Activated CD4-positive, alpha-beta memory T cell treated with anti-CD3 and anti-CD28 coated beads, Interleukin-2, amount 10 ng/mL, durations not matched to agents 7 days and 5 days (primary cell): ENCODE measurements around the gene ENO2. TPM values are rescaled to one million over a fixed set of nuclear protein-coding genes. Genes with fewer than 3 reads are reported as not detected.

Experiments
- CTCF ChIA-PET: fragments of 350-600 bp; sonication (Branson Sonifier 250); formaldehyde crosslinking; loops from one replicate; lab custom pipeline; 2021; ENCODE audit warnings: antibody characterized with exemption, inconsistent platforms; lab: Charles Lee
- POLR2A ChIA-PET: fragments of 350-600 bp; sonication (Branson Sonifier 250); formaldehyde crosslinking; loops from one replicate; lab custom pipeline; 2021; ENCODE audit warnings: antibody characterized with exemption; lab: Charles Lee
- DNase-seq: peaks from one replicate; pipeline ENCODE4 v3.0.0-alpha.2; 2020
- H3K27ac Mint-ChIP-seq: one replicate; pipeline ENCODE4 v1.8.0; 2021; ENCODE audit warnings: mild to moderate bottlenecking, mixed read lengths
- H3K27me3 Mint-ChIP-seq: one replicate; pipeline ENCODE4 v1.8.0; 2021; ENCODE audit warnings: mixed read lengths
- H3K36me3 Mint-ChIP-seq: one replicate; pipeline ENCODE4 v1.8.0; 2021; ENCODE audit warnings: low read depth, mixed read lengths
- H3K4me1 Mint-ChIP-seq: one replicate; pipeline ENCODE4 v1.8.0; 2021; ENCODE audit warnings: mixed read lengths
- H3K4me3 Mint-ChIP-seq: one replicate; pipeline ENCODE4 v1.8.0; 2021; ENCODE audit warnings: mild to moderate bottlenecking, mixed read lengths
- H3K9me3 Mint-ChIP-seq: one replicate; pipeline ENCODE4 v1.8.0; 2021; ENCODE audit warnings: mixed read lengths
- total RNA-seq, 2 experiments: library from RNA; stranded (reverse); gene quantifications; one replicate each; pipeline ENCODE4 v1.2.3, GENCODE V29; 2021

The ENO2 gene
- total RNA-seq, 2 experiments from 2014 or later, result 206 to 207 TPM

DNA sequence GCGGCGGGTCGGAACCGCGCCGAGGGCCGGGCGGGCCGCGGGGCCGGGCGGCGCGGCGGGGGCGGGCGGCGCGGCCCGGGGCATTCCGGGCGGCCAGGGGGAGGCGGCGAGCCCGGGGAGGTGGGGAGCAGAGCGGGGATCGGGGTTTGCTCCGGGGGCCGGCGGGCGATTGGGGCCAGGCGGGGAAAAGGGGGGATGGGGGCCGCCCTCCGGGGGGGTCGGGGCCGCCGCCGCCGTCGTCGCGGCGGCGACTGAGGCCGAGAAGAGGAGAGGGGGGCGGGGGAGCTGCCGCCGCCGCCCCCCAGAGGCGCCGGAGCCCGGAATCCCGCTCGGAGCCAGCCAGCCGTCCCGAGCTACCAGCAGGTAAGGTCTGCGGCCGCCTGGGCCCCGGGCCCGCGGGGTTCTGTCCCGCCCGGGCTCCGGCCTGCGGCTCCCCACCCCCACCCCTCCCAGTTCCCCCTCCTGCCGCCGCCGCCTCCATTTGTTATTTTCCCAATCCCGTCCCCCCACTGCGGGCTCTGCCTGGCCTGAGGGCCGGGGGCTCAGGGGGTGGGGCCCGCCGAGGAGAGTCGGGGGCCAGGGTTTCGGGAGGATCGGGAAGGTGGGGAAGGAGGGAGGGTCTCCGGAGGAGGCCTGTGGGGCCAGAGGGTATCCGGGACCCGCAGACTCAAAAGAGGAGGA, 13.8 kb downstream of the ENO2 start:
- Mint-ChIP-seq H3K9me3 (no peaks in the 10 kb centered on the region), H3K27ac (peak overlapping the region; percentile 78), H3K27me3 (no peaks in the 10 kb centered on the region), H3K36me3 (peaks cover 18% of the 10 kb centered on the region), H3K4me3 (peak overlapping the region; percentile 78), H3K4me1 (peaks cover 69% of the 10 kb centered on the region)
- ChIA-PET POLR2A (interaction anchor here (0.6 to 19.4 kb wide), 7 partner anchors 8 to 59 kb away, joined by 3 to 295 read pairs (median 7); partner anchors contain the start of genes C12orf57, PTPN6, RNU7-1 and SPSB2), CTCF (interaction anchor here (0.5 to 4.7 kb wide), 3 partner anchors 9 to 59 kb away, joined by 3 to 27 read pairs (median 4); partner anchors contain the start of gene SPSB2)
- DNase-seq, result no peak

DNA sequence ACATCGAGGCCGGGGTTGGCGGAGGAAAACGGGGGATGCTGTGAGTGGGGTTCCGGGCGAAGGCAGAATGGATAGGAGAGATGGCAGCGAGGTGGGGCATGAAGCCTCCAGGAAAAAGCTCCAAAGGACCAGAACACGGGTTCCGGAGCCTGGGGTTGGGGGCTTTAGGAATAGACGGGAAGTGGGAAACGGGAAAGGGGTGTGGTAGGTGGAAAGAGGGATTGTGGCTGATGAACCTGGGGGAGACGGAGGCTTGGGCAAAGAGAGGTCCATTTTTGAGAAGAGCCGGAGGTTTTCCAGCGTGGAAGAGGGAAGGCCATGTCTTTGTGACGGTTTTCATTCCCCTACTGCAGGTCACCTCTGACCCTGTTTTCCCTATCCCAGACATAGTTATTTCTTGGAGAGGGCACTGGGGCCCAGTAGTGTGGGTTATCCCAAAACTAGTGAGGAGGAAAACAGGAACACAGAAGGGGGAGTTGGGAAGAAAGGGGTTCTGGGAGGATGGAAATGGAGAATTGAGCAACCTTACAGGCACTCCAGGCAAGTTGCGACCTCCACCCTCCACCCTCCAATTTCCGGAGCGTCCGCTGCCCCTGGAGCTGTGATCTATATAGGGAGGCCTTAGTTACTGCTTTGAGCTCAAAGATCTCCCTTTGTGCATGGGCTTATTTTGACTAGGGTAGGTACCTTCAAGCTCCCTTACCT, 14.5 kb downstream of the ENO2 start:
- Mint-ChIP-seq H3K4me1 (peaks cover 76% of the 10 kb centered on the region), H3K9me3 (no peaks in the 10 kb centered on the region), H3K27ac (peak overlapping the region; percentile 78), H3K27me3 (no peaks in the 10 kb centered on the region), H3K36me3 (peaks cover 16% of the 10 kb centered on the region), H3K4me3 (peak overlapping the region; percentile 78)
- no peak for DNase-seq
- ChIA-PET CTCF (interaction anchor here (1.0 to 1.3 kb wide), 6 partner anchors 9 to 235 kb away, joined by 3 to 7 read pairs (median 3); partner anchors contain the start of genes C12orf57 and RNU7-1), POLR2A (interaction anchor here (1.1 to 19.4 kb wide), 7 partner anchors 7 to 60 kb away, joined by 3 to 295 read pairs (median 7); partner anchors contain the start of genes C12orf57, PTPN6, RNU7-1 and SPSB2)

DNA sequence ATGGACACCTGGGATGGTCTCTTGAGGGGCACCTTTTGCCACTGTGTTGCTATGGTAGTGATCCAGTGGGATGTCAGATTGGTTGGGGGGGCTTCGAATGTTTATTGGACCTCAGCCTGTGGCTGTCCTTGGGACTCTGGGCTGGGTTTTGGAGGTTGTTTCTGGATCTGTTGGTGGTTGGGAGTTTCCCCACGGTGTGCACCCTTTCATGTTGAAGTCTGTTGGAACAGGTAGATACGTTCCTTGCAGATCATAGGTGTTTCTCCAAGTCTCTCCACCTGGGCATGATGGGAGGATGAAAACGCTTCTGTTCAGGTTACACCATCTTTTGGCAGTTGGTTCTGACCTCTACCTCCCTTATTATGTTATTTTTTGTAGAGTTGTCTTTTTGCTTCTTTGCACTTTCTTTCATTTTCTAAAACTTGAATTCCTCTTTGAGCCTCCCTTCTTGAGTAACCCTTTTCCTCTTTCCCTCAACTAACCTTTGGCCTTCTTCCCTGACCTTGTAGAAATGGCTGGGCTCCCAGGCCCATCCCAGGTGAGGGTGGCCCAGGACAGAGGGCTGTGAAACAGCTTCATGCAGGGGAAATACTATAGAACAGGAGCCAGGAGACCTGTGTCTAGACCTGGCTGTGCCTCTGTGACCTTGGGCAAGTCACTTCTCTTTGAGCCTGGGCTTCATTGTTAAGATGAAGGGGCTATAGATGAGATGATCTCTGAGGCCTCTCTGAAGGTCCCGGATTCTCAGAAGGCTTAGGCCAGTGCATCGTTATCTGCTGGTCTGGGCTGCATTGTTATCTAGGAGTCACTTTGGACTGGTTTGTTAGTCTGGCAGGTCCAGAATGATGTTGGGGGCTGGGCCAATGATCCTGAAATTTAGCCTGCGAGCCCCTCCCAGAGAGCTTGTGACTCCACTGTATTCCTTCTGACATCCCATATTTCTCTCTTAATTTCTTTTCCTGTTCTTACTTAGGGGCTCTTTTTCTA, 15.4 kb downstream of the ENO2 start:
- no peaks in the 10 kb centered on the region for H3K27me3 Mint-ChIP-seq
- ChIA-PET CTCF (interaction anchor here (1.0 to 1.3 kb wide), 5 partner anchors 8 to 234 kb away, joined by 3 to 7 read pairs (median 3); partner anchors contain the start of genes C12orf57 and RNU7-1), POLR2A (interaction anchor here (1.1 to 19.4 kb wide), 6 partner anchors 7 to 60 kb away, joined by 3 to 295 read pairs (median 8); partner anchors contain the start of genes C12orf57, PTPN6, RNU7-1 and SPSB2)
- peak overlapping the region; percentile 78 for H3K27ac Mint-ChIP-seq
- peak overlapping the region; percentile 78 for H3K4me3 Mint-ChIP-seq
- H3K9me3 Mint-ChIP-seq, result no peaks in the 10 kb centered on the region
- H3K36me3 Mint-ChIP-seq, result peaks cover 19% of the 10 kb centered on the region
- no peak for DNase-seq
- H3K4me1 Mint-ChIP-seq, result peaks cover 76% of the 10 kb centered on the region

DNA sequence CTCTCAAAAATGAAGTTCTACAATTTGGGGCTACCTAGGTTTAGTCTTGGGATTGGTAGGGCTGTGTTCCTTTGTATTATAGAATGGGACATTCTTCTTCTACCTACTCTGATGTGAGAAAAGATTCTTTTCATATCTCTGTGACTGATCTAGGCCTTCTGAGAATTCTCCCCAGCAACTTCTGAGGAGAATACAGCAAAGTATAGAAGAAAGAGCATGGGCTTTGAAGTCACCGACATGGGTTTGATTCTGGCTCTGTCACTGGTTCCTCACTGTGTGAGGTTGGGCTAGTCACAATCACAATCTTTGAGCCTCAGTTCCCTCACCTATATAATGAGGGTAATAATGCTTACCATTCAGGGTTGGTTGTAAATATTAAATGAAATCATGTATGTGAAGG, 18.4 kb downstream of the ENO2 start:
- Mint-ChIP-seq H3K4me1 (peaks cover 76% of the 10 kb centered on the region), H3K27ac (peak overlapping the region; percentile 76), H3K36me3 (peaks cover 39% of the 10 kb centered on the region), H3K27me3 (no peaks in the 10 kb centered on the region), H3K4me3 (no peak overlapping the region), H3K9me3 (no peaks in the 10 kb centered on the region)
- ChIA-PET CTCF (interaction anchor here (1.0 to 1.4 kb wide), 3 partner anchors 9 to 60 kb away, joined by 4 to 6 read pairs (median 4); partner anchors contain the start of gene SPSB2), POLR2A (interaction anchor here (0.7 to 19.4 kb wide), 6 partner anchors 10 to 175 kb away, joined by 3 to 295 read pairs (median 3); partner anchors contain the start of genes C12orf57, ENO2, PTPN6 and RNU7-1)
- no peak for DNase-seq

DNA sequence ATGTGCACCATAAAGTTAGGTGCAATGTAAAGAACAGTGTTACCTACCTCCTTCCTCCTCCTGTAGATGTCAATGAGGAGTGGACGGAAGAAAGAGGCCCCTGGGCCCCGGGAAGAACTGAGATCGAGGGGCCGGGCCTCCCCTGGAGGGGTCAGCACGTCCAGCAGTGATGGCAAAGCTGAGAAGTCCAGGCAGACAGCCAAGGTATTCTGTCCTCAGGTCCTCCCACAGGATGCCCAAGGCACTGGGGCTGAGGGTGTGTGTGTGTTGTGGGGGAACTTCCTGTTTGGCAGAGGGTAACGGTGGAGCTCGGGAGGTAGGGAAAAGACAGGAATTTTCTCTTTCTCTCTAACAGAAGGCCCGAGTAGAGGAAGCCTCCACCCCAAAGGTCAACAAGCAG, 19.7 kb downstream of the ENO2 start:
- peaks cover 35% of the 10 kb centered on the region for H3K36me3 Mint-ChIP-seq
- POLR2A ChIA-PET, result interaction anchor here (1.4 to 19.4 kb wide), 5 partner anchors 8 to 66 kb away, joined by 4 to 295 read pairs (median 34); partner anchors contain the start of genes ATN1, C12orf57, PTPN6 and RNU7-1
- H3K9me3 Mint-ChIP-seq, result no peaks in the 10 kb centered on the region
- no peaks in the 10 kb centered on the region for H3K27me3 Mint-ChIP-seq
- H3K27ac Mint-ChIP-seq, result peak overlapping the region; percentile 41
- DNase-seq, result no peak
- H3K4me3 Mint-ChIP-seq, result no peak overlapping the region
- CTCF ChIA-PET, result interaction anchor here (1.0 to 2.4 kb wide), 3 partner anchors 10 to 65 kb away, joined by 3 to 15 read pairs (median 3); no protein-coding TSS in a partner anchor
- peaks cover 77% of the 10 kb centered on the region for H3K4me1 Mint-ChIP-seq

DNA sequence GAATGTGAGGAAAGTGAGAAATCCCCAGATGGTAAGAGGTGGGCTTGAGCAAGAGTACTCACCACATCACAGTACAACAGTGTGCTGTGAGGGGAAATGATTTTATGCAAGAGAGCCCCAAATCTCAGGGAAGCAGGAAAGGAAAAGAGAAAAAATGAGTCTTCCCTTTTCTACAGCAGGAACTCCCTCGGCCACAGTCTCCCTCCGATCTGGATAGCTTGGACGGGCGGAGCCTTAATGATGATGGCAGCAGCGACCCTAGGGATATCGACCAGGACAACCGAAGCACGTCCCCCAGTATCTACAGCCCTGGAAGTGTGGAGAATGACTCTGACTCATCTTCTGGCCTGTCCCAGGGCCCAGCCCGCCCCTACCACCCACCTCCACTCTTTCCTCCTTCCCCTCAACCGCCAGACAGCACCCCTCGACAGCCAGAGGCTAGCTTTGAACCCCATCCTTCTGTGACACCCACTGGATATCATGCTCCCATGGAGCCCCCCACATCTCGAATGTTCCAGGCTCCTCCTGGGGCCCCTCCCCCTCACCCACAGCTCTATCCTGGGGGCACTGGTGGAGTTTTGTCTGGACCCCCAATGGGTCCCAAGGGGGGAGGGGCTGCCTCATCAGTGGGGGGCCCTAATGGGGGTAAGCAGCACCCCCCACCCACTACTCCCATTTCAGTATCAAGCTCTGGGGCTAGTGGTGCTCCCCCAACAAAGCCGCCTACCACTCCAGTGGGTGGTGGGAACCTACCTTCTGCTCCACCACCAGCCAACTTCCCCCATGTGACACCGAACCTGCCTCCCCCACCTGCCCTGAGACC, 21.2 kb downstream of the ENO2 start:
- Mint-ChIP-seq H3K27ac (peak overlapping the region; percentile 95), H3K36me3 (peaks cover 38% of the 10 kb centered on the region), H3K27me3 (no peaks in the 10 kb centered on the region), H3K4me3 (peak overlapping the region; percentile 88), H3K9me3 (no peaks in the 10 kb centered on the region), H3K4me1 (peaks cover 69% of the 10 kb centered on the region)
- no peak for DNase-seq
- POLR2A ChIA-PET, result interaction anchor here (1.0 to 19.4 kb wide), 7 partner anchors 9 to 83 kb away, joined by 4 to 295 read pairs (median 48); partner anchors contain the start of genes ATN1, C12orf57, CDCA3 and PTPN6
- CTCF ChIA-PET, result interaction anchor here (2.4 to 6.5 kb wide), 3 partner anchors 10 to 28 kb away, joined by 15 to 71 read pairs (median 27); partner anchors contain the start of gene ATN1

DNA sequence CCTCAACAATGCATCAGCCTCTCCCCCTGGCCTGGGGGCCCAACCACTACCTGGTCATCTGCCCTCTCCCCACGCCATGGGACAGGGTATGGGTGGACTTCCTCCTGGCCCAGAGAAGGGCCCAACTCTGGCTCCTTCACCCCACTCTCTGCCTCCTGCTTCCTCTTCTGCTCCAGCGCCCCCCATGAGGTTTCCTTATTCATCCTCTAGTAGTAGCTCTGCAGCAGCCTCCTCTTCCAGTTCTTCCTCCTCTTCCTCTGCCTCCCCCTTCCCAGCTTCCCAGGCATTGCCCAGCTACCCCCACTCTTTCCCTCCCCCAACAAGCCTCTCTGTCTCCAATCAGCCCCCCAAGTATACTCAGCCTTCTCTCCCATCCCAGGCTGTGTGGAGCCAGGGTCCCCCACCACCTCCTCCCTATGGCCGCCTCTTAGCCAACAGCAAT, 21.8 kb downstream of the ENO2 start:
- Mint-ChIP-seq H3K9me3 (no peaks in the 10 kb centered on the region), H3K36me3 (peaks cover 38% of the 10 kb centered on the region), H3K27me3 (no peaks in the 10 kb centered on the region), H3K27ac (peak overlapping the region; percentile 95), H3K4me3 (peak overlapping the region; percentile 88), H3K4me1 (peaks cover 64% of the 10 kb centered on the region)
- DNase-seq, result no peak
- CTCF ChIA-PET, result interaction anchor here (0.7 to 6.5 kb wide), 3 partner anchors 10 to 27 kb away, joined by 3 to 71 read pairs (median 27); partner anchors contain the start of gene ATN1
- POLR2A ChIA-PET, result interaction anchor here (0.7 to 19.4 kb wide), 9 partner anchors 10 to 172 kb away, joined by 4 to 295 read pairs (median 34); partner anchors contain the start of genes ATN1, C12orf57, C1RL and CDCA3

DNA sequence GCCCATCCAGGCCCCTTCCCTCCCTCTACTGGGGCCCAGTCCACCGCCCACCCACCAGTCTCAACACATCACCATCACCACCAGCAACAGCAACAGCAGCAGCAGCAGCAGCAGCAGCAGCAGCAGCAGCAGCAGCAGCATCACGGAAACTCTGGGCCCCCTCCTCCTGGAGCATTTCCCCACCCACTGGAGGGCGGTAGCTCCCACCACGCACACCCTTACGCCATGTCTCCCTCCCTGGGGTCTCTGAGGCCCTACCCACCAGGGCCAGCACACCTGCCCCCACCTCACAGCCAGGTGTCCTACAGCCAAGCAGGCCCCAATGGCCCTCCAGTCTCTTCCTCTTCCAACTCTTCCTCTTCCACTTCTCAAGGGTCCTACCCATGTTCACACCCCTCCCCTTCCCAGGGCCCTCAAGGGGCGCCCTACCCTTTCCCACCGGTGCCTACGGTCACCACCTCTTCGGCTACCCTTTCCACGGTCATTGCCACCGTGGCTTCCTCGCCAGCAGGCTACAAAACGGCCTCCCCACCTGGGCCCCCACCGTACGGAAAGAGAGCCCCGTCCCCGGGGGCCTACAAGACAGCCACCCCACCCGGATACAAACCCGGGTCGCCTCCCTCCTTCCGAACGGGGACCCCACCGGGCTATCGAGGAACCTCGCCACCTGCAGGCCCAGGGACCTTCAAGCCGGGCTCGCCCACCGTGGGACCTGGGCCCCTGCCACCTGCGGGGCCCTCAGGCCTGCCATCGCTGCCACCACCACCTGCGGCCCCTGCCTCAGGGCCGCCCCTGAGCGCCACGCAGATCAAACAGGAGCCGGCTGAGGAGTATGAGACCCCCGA, 22.5 kb downstream of the ENO2 start:
- Mint-ChIP-seq H3K27me3 (no peaks in the 10 kb centered on the region), H3K4me1 (peaks cover 61% of the 10 kb centered on the region), H3K4me3 (peak overlapping the region; percentile 88), H3K27ac (peak overlapping the region; percentile 95), H3K9me3 (no peaks in the 10 kb centered on the region), H3K36me3 (peaks cover 38% of the 10 kb centered on the region)
- peak; percentile 63 for DNase-seq
- CTCF ChIA-PET, result interaction anchor here (0.7 to 6.5 kb wide), 20 partner anchors 8 to 176 kb away, joined by 3 to 71 read pairs (median 10); partner anchors contain the start of genes ATN1, C1RL, LPCAT3 and PTPN6
- POLR2A ChIA-PET, result interaction anchor here (0.7 to 19.4 kb wide), 21 partner anchors 10 to 248 kb away, joined by 3 to 295 read pairs (median 6); partner anchors contain the start of genes ATN1, C12orf57, C1RL and CDCA3

DNA sequence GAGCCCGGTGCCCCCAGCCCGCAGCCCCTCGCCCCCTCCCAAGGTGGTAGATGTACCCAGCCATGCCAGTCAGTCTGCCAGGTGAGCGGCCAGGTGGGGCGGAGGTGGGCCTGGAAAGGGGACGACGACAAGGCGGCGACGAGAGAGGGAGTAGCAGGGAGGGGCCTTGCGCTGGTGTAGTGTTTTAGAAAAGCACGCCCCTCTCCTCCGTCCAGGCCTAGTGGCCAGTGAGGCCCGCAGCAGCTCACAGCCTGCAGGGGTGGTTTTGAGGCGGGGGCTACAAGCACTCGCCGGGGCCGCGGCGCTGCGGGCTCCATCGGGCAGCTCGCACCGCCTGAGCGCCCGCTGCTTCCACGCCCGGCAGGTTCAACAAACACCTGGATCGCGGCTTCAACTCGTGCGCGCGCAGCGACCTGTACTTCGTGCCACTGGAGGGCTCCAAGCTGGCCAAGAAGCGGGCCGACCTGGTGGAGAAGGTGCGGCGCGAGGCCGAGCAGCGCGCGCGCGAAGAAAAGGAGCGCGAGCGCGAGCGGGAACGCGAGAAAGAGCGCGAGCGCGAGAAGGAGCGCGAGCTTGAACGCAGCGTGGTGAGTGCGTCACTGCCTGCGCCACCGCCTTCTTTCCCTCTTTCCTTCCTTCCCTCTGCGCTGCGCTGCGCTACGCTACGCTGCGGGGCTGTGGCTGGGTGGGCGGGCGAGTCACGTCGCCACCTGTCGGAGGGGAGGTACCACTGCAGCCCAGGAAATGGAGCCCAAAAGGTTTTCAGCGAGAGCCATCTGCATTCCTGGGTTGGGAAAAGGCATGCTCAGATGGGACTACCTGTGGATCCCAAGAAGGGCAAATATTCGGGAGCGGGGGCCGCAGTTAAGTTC, 23.3 kb downstream of the ENO2 start:
- H3K4me3 Mint-ChIP-seq, result peak overlapping the region; percentile 88

More for the DNA sequence above, 23.3 kb downstream of the ENO2 start:
- H3K9me3 Mint-ChIP-seq, result no peaks in the 10 kb centered on the region
- H3K27ac Mint-ChIP-seq, result peak overlapping the region; percentile 95
- H3K27me3 Mint-ChIP-seq, result no peaks in the 10 kb centered on the region
- CTCF ChIA-PET, result interaction anchor here (0.6 to 6.5 kb wide), 30 partner anchors 9 to 214 kb away, joined by 3 to 71 read pairs (median 6); partner anchors contain the start of genes ATN1, C1R, C1RL and CDCA3
- H3K4me1 Mint-ChIP-seq, result peaks cover 54% of the 10 kb centered on the region
- POLR2A ChIA-PET, result interaction anchor here (0.6 to 19.4 kb wide), 25 partner anchors 10 to 397 kb away, joined by 3 to 295 read pairs (median 6); partner anchors contain the start of genes ATN1, C12orf57, CDCA3 and EMG1
- H3K36me3 Mint-ChIP-seq, result peaks cover 38% of the 10 kb centered on the region
- peak; percentile 96 for DNase-seq
